Keratinocyte (primary cell): ENCODE results near the gene KRT4.

ENCODE experiments used
- EZH2 ChIP-seq: IDR thresholded peaks from one replicate; pipeline ENCODE4 v1.6.1; 2012; ENCODE audit warnings: inconsistent platforms, mild to moderate bottlenecking, low read length, moderate library complexity
- TF ChIP-seq, protein P1 (sequence below), 3 experiments: IDR thresholded peaks in 1 of 3; conservative IDR thresholded peaks in 1 of 3; optimal IDR thresholded peaks in 1 of 3; 2 replicates in 2 of 3; 3 replicates in 1 of 3; pipeline versions ENCODE3 to v1.5.1; 2011; ENCODE audit warnings: low read length in 3 of 3, mild to moderate bottlenecking in 3 of 3, moderate library complexity in 2 of 3, control low read depth in 1 of 3, inconsistent platforms in 1 of 3; ENCODE audit not compliant: insufficient read depth in 2 of 3; ENCODE audit errors: extremely low read depth in 1 of 3

DNA sequence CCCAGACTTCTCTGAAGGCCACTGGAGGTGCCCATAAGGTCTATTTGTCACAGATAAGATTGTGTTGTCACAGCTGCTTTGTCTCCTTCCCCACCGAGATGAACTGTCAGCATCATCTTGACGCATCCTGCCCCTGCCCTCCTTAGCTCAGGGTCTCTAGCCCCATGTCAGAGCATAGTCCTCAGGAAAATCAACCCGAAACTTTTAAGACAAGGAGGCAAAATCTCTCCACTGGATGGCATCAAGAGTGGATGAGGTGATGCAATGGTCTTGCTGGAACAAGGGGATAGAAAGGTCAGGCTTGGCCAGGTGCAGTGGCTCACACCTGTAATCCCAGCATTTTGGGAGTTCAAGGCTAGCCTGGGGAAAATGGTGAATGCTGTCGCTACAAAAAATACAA, 12.0 kb upstream of the KRT4 start:
- TF ChIP-seq, protein P1, sequence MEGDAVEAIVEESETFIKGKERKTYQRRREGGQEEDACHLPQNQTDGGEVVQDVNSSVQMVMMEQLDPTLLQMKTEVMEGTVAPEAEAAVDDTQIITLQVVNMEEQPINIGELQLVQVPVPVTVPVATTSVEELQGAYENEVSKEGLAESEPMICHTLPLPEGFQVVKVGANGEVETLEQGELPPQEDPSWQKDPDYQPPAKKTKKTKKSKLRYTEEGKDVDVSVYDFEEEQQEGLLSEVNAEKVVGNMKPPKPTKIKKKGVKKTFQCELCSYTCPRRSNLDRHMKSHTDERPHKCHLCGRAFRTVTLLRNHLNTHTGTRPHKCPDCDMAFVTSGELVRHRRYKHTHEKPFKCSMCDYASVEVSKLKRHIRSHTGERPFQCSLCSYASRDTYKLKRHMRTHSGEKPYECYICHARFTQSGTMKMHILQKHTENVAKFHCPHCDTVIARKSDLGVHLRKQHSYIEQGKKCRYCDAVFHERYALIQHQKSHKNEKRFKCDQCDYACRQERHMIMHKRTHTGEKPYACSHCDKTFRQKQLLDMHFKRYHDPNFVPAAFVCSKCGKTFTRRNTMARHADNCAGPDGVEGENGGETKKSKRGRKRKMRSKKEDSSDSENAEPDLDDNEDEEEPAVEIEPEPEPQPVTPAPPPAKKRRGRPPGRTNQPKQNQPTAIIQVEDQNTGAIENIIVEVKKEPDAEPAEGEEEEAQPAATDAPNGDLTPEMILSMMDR (optimal IDR thresholded peaks at IDR 0.05 in 1 of 3, IDR thresholded peaks at IDR 0.05 in 1 of 3, conservative IDR thresholded peaks at IDR 0.05 in 1 of 3; ENCODE audit: extremely low read depth in 1 of 3, insufficient read depth in 2 of 3, low read length in 3 of 3), result no peak
- TF ChIP-seq EZH2, result no peak
